Stromal cell of bone marrow (primary cell): ENCODE data around the gene ARHGAP44.
A peak's percentile ranks its signal among the peaks of the same experiment; 100 is the strongest.

Source experiments
- DNase-seq: peaks from one replicate; pipeline ENCODE4 v3.0.0-alpha.2; 2012; ENCODE audit warnings: low read depth

Gene ARHGAP44

DNA sequence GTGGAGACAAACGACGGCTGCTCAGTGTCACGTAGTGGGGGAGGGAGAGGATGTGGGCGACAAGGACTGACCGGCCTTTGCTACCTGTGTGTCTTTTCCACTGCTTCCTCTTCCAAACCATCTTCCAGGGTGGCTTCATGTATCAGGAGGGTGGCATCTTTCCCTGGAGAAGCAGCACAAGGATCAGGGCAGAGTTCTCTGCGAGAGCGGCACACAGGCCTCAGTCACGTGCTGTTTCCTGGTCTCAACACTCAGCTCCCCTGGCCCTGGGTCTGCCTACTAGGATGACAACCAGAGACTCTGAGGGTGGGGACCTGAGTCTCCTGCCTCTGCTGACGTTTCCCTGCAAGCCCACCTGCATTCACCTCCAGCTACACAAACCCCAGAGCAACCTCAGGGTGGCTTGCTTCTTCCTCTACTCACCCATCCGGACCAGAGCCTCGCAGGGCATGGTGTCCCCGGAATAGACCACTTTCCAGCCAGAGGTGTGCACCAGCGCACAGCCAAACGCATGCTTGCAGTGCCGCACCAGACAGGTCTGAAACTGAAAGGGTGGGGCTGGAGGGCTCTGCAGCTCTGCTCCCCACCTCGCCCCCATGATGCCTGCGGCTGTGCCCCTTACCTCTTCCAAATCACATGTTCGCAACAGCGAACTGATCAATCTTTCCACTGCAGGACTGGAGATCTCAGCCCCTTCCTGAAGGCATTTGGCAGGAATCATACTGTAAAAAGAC is 205.2 kb downstream of the ARHGAP44 start:
- DNase-seq: no peak

- no peak for DNase-seq
Observed at GRCh38 chr17:12995106-12995895, 206.0 kb downstream of the ARHGAP44 start.

DNA sequence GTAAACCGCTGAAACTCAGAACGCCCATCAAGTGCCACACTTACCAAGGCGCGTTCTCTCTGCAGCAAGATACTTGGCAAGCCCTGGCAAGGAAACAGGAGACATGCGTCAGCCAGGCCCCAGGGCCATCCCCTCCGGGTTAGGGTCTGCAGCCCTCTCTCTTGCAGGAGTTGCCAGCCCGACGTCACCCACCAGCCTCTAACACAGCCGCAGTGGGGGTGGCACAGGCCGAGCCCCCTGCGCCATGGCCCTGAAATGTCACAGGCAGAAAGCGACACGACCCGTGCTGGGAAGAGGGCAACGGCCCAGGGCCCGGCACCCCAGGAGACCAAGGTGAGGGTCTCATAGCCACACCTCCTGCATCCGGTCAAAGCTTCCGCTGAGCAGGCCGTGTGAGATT is 206.6 kb downstream of the ARHGAP44 start:
- DNase-seq: no peak

- DNase-seq: no peak
Observed at GRCh38 chr17:12996357-12996756, 207.1 kb downstream of the ARHGAP44 start.

DNA sequence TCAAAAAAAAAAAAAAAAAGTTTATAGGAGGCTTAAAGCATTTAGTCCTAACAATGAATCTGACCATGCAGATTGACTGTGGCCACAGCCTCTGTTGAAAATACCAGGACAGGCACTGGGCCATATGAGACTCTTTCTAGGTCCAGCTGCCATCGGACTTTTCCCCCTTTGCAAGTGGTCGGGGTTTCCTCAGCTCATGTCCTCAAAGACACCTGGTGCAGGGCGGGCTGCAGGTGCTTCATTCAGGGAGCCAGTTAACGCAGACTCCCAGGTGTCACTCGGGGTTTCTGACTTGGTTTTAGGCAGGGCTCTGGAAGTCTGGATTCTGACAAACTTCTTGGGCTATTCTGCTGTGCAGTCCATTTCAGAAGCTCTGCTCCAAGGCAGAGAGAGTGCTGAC is 207.6 kb downstream of the ARHGAP44 start:
- no peak for DNase-seq

DNA sequence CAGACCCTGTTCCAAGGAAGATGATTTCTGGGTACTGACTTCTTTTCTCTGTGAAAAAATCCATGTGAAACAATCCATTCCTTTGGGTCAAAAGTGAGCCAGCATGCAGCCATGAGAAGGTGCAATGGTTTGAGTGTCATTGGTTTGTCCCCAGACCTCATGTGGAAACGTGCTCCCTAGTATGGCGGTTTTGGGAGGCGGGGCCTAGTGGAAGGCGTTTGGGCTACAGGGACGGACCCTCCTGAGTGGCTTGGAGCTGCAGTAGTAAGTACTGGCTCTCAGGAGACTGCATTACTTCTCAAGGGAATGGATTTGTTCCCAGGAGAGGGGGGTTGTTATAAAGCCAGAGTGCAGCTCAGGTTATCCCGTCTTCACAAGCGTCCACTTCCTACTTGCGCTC is 209.2 kb downstream of the ARHGAP44 start:
- no peak for DNase-seq

DNA sequence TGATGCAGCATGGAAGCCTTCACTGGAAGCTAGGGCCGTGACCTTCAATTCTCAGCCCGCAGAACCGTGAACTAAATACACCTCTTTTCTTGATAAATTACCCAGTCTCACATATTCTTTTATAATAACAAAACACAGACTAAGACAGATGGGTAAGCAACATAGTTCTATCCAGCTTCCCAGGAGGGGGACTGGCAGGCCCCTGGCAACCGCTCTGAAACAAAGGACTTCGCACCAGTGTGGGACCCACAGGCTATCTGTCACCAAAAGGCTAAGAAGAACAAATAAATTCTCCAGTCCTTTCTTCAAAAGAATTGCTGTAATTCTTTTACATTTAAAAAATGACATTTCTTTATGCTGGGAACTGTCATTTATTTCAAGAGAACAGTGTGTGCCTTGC is 209.6 kb downstream of the ARHGAP44 start:
- DNase-seq: no peak

- no peak for DNase-seq
Observed at GRCh38 chr17:13000561-13000960, 211.3 kb downstream of the ARHGAP44 start.

DNA sequence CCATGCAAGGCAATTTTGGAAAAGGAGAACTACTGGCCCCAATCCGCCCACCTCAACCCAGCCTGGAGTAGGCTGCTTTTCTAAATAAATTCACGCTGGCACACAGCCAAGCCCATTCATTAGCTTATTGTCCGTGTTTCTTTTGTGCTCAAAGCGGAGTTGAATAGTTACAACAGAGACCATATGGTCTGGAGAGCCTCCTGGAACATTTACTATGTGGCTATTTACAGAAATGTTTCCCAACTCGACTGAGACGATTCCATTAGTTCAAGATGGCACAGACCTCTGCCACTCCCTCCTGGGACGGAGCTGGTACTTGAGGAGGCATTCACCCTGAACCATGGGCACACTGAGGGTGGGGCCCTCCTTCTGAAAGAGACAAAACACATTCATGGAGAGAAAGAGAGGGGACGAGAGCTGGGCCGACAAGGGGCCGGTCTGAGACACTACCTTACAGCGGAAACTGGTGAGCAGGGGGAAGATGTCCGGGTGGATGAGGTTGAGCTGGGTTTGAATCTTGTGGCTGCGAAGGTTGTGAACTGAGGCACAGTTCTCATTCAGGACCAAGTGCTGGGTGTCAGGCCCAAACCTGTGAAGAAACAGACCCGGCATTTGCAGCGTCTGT is 212.8 kb downstream of the ARHGAP44 start:
- DNase-seq: no peak

DNA sequence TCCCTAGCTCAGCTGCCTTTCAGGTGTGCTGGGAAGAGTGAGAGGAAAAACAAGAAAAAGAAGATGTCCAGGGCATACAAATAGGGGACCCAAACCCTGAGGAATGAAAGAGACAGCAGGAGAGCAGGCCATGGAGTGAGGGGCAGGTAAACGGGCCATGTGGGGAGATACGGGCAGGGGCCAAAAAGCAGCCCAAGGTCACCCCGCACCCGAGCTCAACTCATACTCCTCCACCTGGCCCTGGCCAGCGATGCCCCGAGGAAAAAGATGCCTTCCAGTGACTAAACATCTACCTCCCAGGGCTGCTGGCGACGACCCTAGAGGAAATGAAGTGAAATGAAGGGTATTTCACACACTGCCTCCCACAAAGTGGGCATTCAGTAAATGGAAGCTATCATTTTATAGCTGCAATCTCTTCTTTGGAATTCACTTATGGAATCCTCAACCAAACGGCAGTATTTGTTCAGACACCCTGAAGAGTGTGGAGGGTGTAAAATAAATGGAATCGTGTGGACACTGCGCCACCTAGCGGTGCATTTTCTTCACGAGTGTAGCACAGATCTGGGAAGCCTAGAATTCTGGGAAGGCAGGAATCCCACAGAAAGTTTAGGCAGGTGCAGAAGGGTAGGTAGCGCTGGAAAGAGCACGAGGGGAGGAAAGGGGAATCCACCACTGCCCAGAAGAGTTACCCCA is 213.6 kb downstream of the ARHGAP44 start:
- peak; percentile 60 for DNase-seq

DNA sequence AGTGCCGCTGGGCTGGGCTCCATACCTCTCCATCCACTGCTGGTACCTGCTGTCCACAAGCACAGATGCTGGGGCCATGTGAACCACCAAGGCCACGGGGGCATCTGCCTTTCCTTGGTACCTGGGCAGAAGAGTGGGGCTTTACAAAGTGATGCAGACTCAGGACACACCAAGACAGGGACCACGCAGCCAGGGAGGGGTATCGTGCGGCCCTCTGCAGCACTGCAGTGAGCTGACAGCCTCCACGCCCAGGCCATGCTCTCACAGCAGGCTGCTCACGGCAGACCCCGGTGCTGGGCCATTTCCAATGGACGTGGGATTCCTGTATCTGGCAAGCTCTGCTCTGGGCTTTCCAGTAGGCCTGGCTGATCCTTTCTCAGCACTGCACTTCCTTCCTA is 214.2 kb downstream of the ARHGAP44 start:
- no peak for DNase-seq

- DNase-seq: no peak
Observed at GRCh38 chr17:13003927-13004326, 214.6 kb downstream of the ARHGAP44 start.

- no peak for DNase-seq
Observed at GRCh38 chr17:13004336-13004735, 215.0 kb downstream of the ARHGAP44 start.

GRCh38 chr17:13005530-13005929 is 216.2 kb downstream of the ARHGAP44 start:
- no peak for DNase-seq

- no peak for DNase-seq
Observed at GRCh38 chr17:13008461-13008860, 219.2 kb downstream of the ARHGAP44 start.

DNA sequence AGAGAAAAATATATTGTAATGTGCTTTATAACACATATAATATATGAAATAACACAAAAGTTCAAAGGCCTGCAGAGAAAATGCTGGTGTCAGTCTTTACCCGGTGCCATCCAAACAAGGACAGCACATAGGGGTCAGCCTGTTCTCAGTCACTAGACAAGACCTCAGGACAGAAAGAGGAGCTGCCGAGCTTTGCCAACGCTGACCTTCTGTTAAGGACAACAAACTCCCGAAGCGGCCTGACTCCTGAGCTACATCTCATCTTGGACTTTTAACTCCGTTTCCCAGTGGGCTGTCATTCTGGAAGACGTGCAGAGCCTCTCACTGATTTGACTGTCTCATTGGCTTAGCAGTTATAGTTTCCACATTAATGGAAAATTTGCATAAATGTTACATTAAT is 221.7 kb downstream of the ARHGAP44 start:
- DNase-seq: no peak

GRCh38 chr17:13014801-13015200 is 225.5 kb downstream of the ARHGAP44 start:
- no peak for DNase-seq

DNA sequence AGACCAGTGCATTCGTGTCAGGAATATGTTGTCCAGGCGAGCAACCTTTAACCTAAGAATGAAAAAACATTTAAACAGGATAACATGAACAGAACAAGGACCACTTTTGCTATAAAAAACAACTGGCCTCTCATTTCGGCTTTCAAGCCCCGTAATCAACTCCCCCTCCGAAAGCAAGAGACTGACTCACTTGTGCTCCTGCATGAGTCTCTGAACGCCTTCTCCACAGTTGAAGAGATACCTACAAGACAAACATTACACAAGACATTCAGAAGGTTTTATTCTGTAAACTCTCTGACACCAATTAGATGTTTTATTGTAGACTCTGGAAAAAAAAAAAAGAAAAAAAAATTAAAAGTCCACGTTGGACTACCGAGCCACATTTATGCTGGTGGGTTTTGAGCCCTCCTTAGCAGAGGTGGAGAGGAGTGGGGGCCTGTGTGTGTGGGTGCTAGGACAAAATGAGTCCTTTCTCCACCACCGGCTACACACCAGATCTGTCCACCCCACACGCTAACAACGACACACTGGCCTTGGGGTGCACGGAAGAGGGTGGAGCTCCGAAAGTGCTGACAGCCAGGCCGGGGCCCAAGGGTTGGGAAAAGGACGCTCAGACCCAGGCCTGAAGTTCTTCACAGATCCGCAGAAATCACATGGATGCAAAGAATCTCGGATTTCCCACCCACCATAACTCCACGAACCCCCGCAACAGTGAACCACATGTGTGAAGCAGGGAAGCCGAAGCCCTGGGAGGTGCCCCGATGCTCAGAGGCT is 227.8 kb downstream of the ARHGAP44 start:
- no peak for DNase-seq

- peak; percentile 99 for DNase-seq
Observed at GRCh38 chr17:13017655-13018459, 228.6 kb downstream of the ARHGAP44 start, which contains the start of gene ELAC2. ELAC2 (minus strand) TSS chr17:13018027; CDS start chr17:13017947, 80 bp downstream.

GRCh38 chr17:13024016-13024415 is 234.7 kb downstream of the ARHGAP44 start:
- no peak for DNase-seq
